Upper lobe of left lung (tissue), 4 donors: ENCODE results near the gene AMPD3.

ENCODE experiments used
- EP300 ChIP-seq, 4 donors: sonication (generic); formaldehyde crosslinking; IDR thresholded peaks; one replicate each; pipeline ENCODE4 v1.5.1; 2017; ENCODE audit warnings: antibody characterized with exemption in 4 of 4, control low read depth in 2 of 4
- POLR2A ChIP-seq, 4 donors: fragments of 450-650 bp; IDR thresholded peaks; one replicate each; pipeline ENCODE4 v1.5.1; 2016 to 2017; ENCODE audit warnings: antibody characterized with exemption in 4 of 4, mild to moderate bottlenecking in 2 of 4
- POLR2AphosphoS5 ChIP-seq, 2 donors: sonication (generic); formaldehyde crosslinking; IDR thresholded peaks; one replicate each; pipeline ENCODE4 v1.5.1; 2017; ENCODE audit warnings: antibody characterized with exemption in 2 of 2
- TF ChIP-seq, protein P1 (sequence below), 6 experiments: fragments of 450-650 bp in 4 of 6; fragments of 200-600 bp in 2 of 6; sonication (generic) in 2 of 6; IDR thresholded peaks; one replicate each; pipeline ENCODE4 v1.5.1; 2016 to 2019; ENCODE audit warnings: antibody characterized with exemption in 6 of 6

DNA sequence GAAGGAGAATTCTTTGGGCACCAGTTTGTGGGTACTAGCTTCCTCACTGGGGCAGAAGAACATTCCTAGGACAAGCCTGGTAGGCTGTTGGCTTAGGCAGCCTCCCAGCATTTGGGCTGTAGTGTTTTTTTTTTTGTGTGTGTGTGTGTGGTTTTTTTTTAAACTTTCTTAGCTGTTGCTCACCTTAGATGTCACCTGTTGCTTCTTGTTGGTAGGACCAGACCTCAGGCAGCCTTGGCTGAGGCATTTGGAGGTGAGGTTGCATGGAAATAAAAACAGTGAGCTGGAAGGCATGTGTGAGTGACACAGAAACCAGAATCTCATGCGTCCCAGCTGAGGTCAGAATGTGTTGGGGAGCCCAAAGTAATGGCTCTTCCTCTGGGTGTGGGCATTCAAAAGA is 21.3 kb downstream of the AMPD3 start:
- TF ChIP-seq POLR2AphosphoS5 (IDR thresholded peaks at IDR 0.05) (no peak), POLR2A (IDR thresholded peaks at IDR 0.05) (no peak), EP300 (IDR thresholded peaks at IDR 0.05) (no peak)
- TF ChIP-seq, protein P1, sequence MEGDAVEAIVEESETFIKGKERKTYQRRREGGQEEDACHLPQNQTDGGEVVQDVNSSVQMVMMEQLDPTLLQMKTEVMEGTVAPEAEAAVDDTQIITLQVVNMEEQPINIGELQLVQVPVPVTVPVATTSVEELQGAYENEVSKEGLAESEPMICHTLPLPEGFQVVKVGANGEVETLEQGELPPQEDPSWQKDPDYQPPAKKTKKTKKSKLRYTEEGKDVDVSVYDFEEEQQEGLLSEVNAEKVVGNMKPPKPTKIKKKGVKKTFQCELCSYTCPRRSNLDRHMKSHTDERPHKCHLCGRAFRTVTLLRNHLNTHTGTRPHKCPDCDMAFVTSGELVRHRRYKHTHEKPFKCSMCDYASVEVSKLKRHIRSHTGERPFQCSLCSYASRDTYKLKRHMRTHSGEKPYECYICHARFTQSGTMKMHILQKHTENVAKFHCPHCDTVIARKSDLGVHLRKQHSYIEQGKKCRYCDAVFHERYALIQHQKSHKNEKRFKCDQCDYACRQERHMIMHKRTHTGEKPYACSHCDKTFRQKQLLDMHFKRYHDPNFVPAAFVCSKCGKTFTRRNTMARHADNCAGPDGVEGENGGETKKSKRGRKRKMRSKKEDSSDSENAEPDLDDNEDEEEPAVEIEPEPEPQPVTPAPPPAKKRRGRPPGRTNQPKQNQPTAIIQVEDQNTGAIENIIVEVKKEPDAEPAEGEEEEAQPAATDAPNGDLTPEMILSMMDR (IDR thresholded peaks at IDR 0.05): no peak
